ENCODE measurements around the gene CLC. TPM values are rescaled to one million over a fixed set of nuclear protein-coding genes. Genes with fewer than 3 reads are reported as not detected.

CLC gene
- total RNA-seq, 2 donors from 2014 or later: not detected

- Histone ChIP-seq H3K9ac (ENCODE audit: extremely low read depth, low read length, poor library complexity, severe bottlenecking) (no peak overlapping the region), H3K4me1 (ENCODE audit: control insufficient read depth, insufficient read depth, low read length) (no peaks in the 10 kb centered on the region), H3K4me3 (ENCODE audit: low read length) (no peak overlapping the region), H3K36me3 (ENCODE audit: control insufficient read depth, insufficient read depth, low read length) (no peaks in the 10 kb centered on the region), H3K27me3 (ENCODE audit: control insufficient read depth, insufficient read depth, low read length, poor library complexity, severe bottlenecking) (peaks cover 22% of the 10 kb centered on the region), H3K27ac (ENCODE audit: low read depth, low read length) (no peak overlapping the region), H3K9me3 (ENCODE audit: control insufficient read depth, low read length) (no peaks in the 10 kb centered on the region)
- no peak overlapping the region for H3K4me3 Mint-ChIP-seq
- H3K4me1 Mint-ChIP-seq: no peaks in the 10 kb centered on the region
- TF ChIP-seq CTCF (conservative IDR thresholded peaks at IDR 0.05): peak; percentile 56
- peak; percentile 63 for DNase-seq
- no peaks in the 10 kb centered on the region for H3K36me3 Mint-ChIP-seq (ENCODE audit: low read depth)
- H3K9me3 Mint-ChIP-seq: no peaks in the 10 kb centered on the region
- 79 to 85% methylated on average over 2 to 4 of the region's 4 CpGs for whole genome bisulfite sequencing, 2 experiments (ENCODE audit: insufficient coverage in 1 of 2, insufficient read length in 1 of 2)
- peaks cover 8% of the 10 kb centered on the region for H3K27me3 Mint-ChIP-seq (ENCODE audit: insufficient read depth)
- no peak overlapping the region for H3K27ac Mint-ChIP-seq
Measured at GRCh38 chr19:39746836-39747529, 9.2 kb upstream of the CLC start.

DNA sequence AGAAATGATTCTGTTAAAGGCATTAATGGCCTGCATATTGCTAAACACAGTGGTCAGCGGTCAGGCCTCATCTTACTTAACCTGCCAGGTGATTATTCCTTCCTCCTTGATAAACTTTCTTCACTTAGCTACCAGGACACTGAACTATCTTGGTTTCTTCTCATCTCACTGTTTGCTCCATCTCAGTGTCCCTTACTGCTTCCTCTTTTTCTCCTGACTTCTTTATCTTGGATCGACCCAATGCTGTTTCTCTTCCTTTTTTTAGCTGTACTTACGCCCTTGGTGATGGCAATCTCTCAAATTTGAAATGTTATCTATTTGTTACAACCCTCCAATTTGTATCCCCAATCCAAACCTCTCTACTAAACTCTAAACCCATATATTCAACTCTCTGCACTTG lies 7.8 kb upstream of the CLC start:
- H3K9ac ChIP-seq (ENCODE audit: extremely low read depth, low read length, poor library complexity, severe bottlenecking): no peak overlapping the region
- Mint-ChIP-seq H3K4me3 (no peak overlapping the region), H3K4me1 (no peaks in the 10 kb centered on the region), H3K9me3 (no peaks in the 10 kb centered on the region), H3K36me3 (ENCODE audit: low read depth) (no peaks in the 10 kb centered on the region), H3K27me3 (ENCODE audit: insufficient read depth) (peaks cover 8% of the 10 kb centered on the region), H3K27ac (no peak overlapping the region)
- DNase-seq: no peak
- TF ChIP-seq CTCF (conservative IDR thresholded peaks at IDR 0.05): no peak
- no peak overlapping the region for H3K4me3 ChIP-seq (ENCODE audit: low read length)
- no peaks in the 10 kb centered on the region for H3K36me3 ChIP-seq (ENCODE audit: control insufficient read depth, insufficient read depth, low read length)
- no peaks in the 10 kb centered on the region for H3K9me3 ChIP-seq (ENCODE audit: control insufficient read depth, low read length)
- H3K27me3 ChIP-seq (ENCODE audit: control insufficient read depth, insufficient read depth, low read length, poor library complexity, severe bottlenecking): peaks cover 22% of the 10 kb centered on the region
- 70 to 87% methylated on average over 3 of the region's 3 CpGs for WGBS, 2 experiments (ENCODE audit: insufficient coverage in 1 of 2, insufficient read length in 1 of 2)
- no peaks in the 10 kb centered on the region for H3K4me1 ChIP-seq (ENCODE audit: control insufficient read depth, insufficient read depth, low read length)
- H3K27ac ChIP-seq (ENCODE audit: low read depth, low read length): no peak overlapping the region

DNA sequence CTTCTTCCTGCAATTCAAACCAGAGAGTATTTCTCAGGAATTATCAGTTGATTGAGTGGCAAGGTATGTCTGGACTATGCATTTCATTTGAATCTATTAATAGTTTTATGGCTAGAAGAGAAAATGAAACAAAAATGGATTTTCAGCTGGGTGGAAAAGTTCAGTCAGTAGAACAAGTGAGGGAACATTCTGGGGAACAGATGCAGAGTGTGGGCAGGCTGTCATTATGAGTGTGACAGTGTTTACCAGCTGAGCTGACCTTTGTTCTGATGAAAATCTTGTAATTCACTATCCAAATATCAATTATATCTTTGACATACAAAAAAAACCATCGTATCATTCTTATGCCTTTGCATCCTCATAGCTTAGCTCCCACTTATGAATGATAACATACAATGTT lies 2.6 kb upstream of the CLC start:
- Mint-ChIP-seq H3K27ac (no peak overlapping the region), H3K9me3 (no peaks in the 10 kb centered on the region), H3K4me1 (no peaks in the 10 kb centered on the region), H3K36me3 (ENCODE audit: low read depth) (no peaks in the 10 kb centered on the region), H3K4me3 (no peak overlapping the region), H3K27me3 (ENCODE audit: insufficient read depth) (peaks cover 4% of the 10 kb centered on the region)
- no peak for DNase-seq
- WGBS, 2 experiments (ENCODE audit: insufficient coverage in 1 of 2, insufficient read length in 1 of 2): 88 to 89% methylated on average over 1 of the region's 1 CpG
- Histone ChIP-seq H3K9ac (ENCODE audit: extremely low read depth, low read length, poor library complexity, severe bottlenecking) (no peak overlapping the region), H3K27me3 (ENCODE audit: control insufficient read depth, insufficient read depth, low read length, poor library complexity, severe bottlenecking) (peaks cover 25% of the 10 kb centered on the region), H3K36me3 (ENCODE audit: control insufficient read depth, insufficient read depth, low read length) (no peaks in the 10 kb centered on the region), H3K9me3 (ENCODE audit: control insufficient read depth, low read length) (no peaks in the 10 kb centered on the region), H3K27ac (ENCODE audit: low read depth, low read length) (peak overlapping the region; percentile 67), H3K4me3 (ENCODE audit: low read length) (no peak overlapping the region), H3K4me1 (ENCODE audit: control insufficient read depth, insufficient read depth, low read length) (no peaks in the 10 kb centered on the region)
- TF ChIP-seq CTCF (conservative IDR thresholded peaks at IDR 0.05): no peak
